Body of pancreas (tissue), 4 donors: ENCODE measurements around the gene RNF227.

Experiments
- POLR2A ChIP-seq, 3 donors: fragments of 450-650 bp; IDR thresholded peaks; one replicate each; pipeline ENCODE4 v1.6.1; 2016; ENCODE audit warnings: antibody characterized with exemption in 3 of 3, mild to moderate bottlenecking in 2 of 3
- TF ChIP-seq, protein P1 (sequence below), 7 experiments: fragments of 450-650 bp in 4 of 7; fragments of 200-600 bp in 3 of 7; sonication (generic) in 3 of 7; IDR thresholded peaks; one replicate each; pipeline ENCODE4 v1.5.1; 2016 to 2019; ENCODE audit warnings: antibody characterized with exemption in 7 of 7

DNA sequence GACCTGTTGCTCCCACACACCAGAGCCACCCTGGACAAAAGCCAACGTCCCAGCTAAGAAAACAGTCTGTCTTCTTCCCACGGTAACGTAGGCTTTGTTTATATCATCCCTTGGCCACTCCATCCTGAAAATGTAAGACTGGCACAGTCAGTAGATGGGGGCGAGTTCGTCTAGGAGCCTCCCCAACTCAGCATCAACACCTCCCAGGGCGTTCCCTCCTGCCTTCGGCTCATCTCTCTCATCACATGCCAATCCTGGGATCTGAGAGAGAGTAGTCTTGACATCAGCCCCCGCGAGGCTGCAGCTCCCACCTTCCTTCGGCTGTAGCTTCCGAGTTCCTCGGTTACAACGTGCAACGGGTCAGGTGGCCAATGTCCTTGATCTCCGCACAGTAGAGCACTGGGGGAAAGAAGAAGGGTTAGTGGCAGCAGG lies 894 bp downstream of the RNF227 start:
- TF ChIP-seq, protein P1, sequence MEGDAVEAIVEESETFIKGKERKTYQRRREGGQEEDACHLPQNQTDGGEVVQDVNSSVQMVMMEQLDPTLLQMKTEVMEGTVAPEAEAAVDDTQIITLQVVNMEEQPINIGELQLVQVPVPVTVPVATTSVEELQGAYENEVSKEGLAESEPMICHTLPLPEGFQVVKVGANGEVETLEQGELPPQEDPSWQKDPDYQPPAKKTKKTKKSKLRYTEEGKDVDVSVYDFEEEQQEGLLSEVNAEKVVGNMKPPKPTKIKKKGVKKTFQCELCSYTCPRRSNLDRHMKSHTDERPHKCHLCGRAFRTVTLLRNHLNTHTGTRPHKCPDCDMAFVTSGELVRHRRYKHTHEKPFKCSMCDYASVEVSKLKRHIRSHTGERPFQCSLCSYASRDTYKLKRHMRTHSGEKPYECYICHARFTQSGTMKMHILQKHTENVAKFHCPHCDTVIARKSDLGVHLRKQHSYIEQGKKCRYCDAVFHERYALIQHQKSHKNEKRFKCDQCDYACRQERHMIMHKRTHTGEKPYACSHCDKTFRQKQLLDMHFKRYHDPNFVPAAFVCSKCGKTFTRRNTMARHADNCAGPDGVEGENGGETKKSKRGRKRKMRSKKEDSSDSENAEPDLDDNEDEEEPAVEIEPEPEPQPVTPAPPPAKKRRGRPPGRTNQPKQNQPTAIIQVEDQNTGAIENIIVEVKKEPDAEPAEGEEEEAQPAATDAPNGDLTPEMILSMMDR (IDR thresholded peaks at IDR 0.05): no peak
- no peak for TF ChIP-seq POLR2A (IDR thresholded peaks at IDR 0.05)
